ENCODE results near the gene PRKX. TPM values are rescaled to one million over a fixed set of nuclear protein-coding genes. Genes with fewer than 3 reads are reported as not detected.
A peak's percentile ranks its signal among the peaks of the same experiment; 100 is the strongest.

Gene PRKX
- total and polyA plus RNA-seq, 12 donors: 1.3 to 6.8 (median 4.6) TPM

DNA sequence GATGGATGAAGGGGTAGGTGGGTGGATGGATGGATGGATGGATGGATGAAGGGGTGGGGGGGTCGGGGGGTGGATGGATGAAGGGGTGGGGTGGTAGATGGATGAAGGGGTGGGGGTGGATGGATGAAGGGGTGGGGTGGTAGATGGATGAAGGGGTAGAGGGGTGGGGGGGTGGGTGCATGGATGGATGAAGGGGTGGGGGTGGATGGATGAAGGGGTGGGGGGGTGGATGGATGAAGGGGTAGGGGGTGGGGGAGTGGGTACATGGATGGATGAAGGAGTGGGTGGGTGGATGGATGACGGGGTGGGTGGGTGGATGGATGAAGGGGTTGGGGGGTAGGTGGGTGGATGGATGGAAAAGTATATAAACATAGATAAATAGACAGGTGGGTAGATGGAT lies 74.2 kb downstream of the PRKX start:
- Histone ChIP-seq H3K4me1 (replicated peaks in 1 of 2) (no peaks in the 10 kb centered on the region), H3K9me3 (replicated peaks in 1 of 3) (no peaks in the 10 kb centered on the region), H3K4me3 (no peak overlapping the region), H3K27me3 (no peaks in the 10 kb centered on the region), H3K27ac (no peak overlapping the region), H3K36me3 (replicated peaks in 1 of 2) (no peaks in the 10 kb centered on the region)
- TF ChIP-seq POLR2A (IDR thresholded peaks at IDR 0.05): no peak
- TF ChIP-seq, protein P1, sequence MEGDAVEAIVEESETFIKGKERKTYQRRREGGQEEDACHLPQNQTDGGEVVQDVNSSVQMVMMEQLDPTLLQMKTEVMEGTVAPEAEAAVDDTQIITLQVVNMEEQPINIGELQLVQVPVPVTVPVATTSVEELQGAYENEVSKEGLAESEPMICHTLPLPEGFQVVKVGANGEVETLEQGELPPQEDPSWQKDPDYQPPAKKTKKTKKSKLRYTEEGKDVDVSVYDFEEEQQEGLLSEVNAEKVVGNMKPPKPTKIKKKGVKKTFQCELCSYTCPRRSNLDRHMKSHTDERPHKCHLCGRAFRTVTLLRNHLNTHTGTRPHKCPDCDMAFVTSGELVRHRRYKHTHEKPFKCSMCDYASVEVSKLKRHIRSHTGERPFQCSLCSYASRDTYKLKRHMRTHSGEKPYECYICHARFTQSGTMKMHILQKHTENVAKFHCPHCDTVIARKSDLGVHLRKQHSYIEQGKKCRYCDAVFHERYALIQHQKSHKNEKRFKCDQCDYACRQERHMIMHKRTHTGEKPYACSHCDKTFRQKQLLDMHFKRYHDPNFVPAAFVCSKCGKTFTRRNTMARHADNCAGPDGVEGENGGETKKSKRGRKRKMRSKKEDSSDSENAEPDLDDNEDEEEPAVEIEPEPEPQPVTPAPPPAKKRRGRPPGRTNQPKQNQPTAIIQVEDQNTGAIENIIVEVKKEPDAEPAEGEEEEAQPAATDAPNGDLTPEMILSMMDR (IDR thresholded peaks at IDR 0.05): no peak
- intact Hi-C loops (cut with DNase I): loop anchor here (5.0 to 10.0 kb wide), 2 partner anchors 524 to 602 kb away; no protein-coding TSS in a partner anchor
- DNase-seq: no peak
- WGBS, 4 donors: 61 to 100% (median 88%) methylated on average over 1 to 2 of the region's 2 CpGs; no CpG with 5 or more reads in 1 of the 4 donors

DNA sequence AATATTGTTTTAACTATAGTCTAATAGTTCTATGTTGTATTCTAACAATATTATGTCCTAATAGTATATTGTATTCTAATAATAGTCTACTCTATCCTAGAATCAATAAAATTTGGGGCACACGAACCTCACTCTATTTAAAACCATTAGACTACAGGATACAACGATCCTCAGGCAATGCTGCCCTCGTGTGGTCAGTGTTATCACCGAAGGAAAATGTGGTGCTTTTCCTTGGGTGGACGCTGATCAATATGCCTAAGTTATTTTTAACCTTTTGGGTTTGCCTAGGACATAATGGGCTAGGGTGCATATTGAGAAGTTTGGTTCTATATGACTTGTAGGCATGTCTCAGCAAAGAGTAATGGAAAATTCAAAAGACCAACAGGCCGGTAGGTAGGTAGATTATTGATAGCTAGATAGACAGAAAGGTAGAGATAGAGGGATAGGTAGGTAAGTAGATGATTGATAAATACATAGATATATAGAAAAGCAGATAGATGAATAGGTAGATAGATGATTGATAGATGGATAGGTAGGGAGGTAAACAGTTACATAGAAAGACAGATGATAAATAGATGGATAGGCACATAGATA lies 75.1 kb downstream of the PRKX start:
- intact Hi-C loops (cut with DNase I): loop anchor here (5.0 to 10.0 kb wide), 2 partner anchors 524 to 601 kb away; no protein-coding TSS in a partner anchor

DNA sequence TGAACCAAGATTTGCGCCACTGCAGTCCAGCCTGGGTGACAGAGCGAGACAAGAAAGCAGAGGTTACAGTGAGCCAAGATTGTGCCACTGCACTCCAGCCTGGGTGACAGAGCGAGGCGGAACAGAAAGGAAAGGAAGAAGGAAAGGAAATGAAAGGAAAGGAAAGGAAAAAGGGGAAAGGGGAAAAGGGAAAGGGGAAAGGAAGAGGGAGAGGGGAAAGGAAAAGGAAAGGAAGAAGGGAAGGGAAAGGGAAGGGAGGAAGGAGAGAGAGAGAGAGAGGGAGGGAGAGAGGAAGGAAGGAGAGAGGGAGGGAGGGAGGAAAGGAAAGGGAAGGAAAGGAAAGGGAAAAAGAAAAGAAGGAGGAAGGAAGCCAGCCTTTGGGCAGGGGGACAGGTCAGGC lies 76.6 kb downstream of the PRKX start:
- H3K27ac ChIP-seq: no peak overlapping the region
- H3K27me3 ChIP-seq: no peaks in the 10 kb centered on the region
- no peak for DNase-seq
- H3K9me3 ChIP-seq (replicated peaks in 1 of 3): no peaks in the 10 kb centered on the region
- 88 to 98% (median 91%) methylated on average over 4 of the region's 4 CpGs for WGBS, 4 donors
- H3K4me3 ChIP-seq: no peak overlapping the region
- intact Hi-C loops (cut with DNase I): loop anchor here (5.0 to 10.0 kb wide), 2 partner anchors 522 to 600 kb away; no protein-coding TSS in a partner anchor
- no peak for TF ChIP-seq POLR2A (IDR thresholded peaks at IDR 0.05)
- TF ChIP-seq, protein P1 (IDR thresholded peaks at IDR 0.05): no peak
- no peaks in the 10 kb centered on the region for H3K36me3 ChIP-seq (replicated peaks in 1 of 2)
- H3K4me1 ChIP-seq (replicated peaks in 1 of 2): no peaks in the 10 kb centered on the region

More for the DNA sequence above, 75.1 kb downstream of the PRKX start:
- no peaks in the 10 kb centered on the region for H3K9me3 ChIP-seq (replicated peaks in 1 of 3)
- H3K36me3 ChIP-seq (replicated peaks in 1 of 2): no peaks in the 10 kb centered on the region
- peak; percentile 17 to 64 (median 41) for DNase-seq
- H3K4me1 ChIP-seq (replicated peaks in 1 of 2): no peaks in the 10 kb centered on the region
- no peak overlapping the region for H3K4me3 ChIP-seq
- no peaks in the 10 kb centered on the region for H3K27me3 ChIP-seq
- TF ChIP-seq POLR2A (IDR thresholded peaks at IDR 0.05): no peak
- TF ChIP-seq, protein P1 (IDR thresholded peaks at IDR 0.05): peak; percentile 42 to 75 (median 60)
- H3K27ac ChIP-seq: no peak overlapping the region
- WGBS, 4 donors: 10 to 15% (median 14%) methylated on average over 6 of the region's 6 CpGs

DNA sequence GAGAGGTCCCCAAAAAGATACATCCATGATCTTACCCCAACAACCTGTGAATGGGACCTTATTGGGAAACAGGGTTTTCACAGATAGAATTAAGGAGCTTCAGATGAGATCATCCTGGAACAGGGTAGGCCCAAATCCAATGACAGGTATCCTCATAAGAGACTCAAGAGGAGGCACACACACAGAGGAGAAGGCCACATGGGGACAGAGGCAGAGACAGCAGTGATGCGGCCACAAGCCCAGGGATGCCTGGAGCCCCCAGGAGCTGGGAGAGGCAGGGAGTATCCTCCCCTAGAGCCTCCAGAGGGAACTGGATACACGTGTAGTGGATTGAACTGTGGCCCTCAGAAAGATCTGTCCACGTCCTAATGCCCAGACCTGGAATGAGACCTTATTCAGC lies 82.3 kb downstream of the PRKX start:
- no peak for DNase-seq
- 75 to 94% (median 89%) methylated on average over 3 of the region's 3 CpGs; no CpG with 5 or more reads in 1 of the 4 donors for WGBS, 4 donors
- no peak for TF ChIP-seq POLR2A (IDR thresholded peaks at IDR 0.05)
- TF ChIP-seq, protein P1 (IDR thresholded peaks at IDR 0.05): no peak
- no peak overlapping the region for H3K27ac ChIP-seq
- H3K9me3 ChIP-seq (replicated peaks in 1 of 3): no peaks in the 10 kb centered on the region
- H3K36me3 ChIP-seq (replicated peaks in 1 of 2): no peaks in the 10 kb centered on the region
- H3K4me3 ChIP-seq: no peak overlapping the region
- intact Hi-C loops (cut with DNase I): loop anchor here (10.0 kb wide), 1 partner anchor 516 kb away; no protein-coding TSS in a partner anchor
- H3K27me3 ChIP-seq: no peaks in the 10 kb centered on the region
- no peaks in the 10 kb centered on the region for H3K4me1 ChIP-seq (replicated peaks in 1 of 2)

Measured in adrenal gland (tissue), 12 donors.